HG03460 (cell line): ENCODE data around the gene HLA-DMA.

ENCODE experiments used
- ATAC-seq: cut with Tn5 transposase; IDR thresholded peaks from one replicate; pipeline ENCODE4 v1.9.1; 2021; ENCODE audit not compliant: unreplicated experiment

The HLA-DMA gene

DNA sequence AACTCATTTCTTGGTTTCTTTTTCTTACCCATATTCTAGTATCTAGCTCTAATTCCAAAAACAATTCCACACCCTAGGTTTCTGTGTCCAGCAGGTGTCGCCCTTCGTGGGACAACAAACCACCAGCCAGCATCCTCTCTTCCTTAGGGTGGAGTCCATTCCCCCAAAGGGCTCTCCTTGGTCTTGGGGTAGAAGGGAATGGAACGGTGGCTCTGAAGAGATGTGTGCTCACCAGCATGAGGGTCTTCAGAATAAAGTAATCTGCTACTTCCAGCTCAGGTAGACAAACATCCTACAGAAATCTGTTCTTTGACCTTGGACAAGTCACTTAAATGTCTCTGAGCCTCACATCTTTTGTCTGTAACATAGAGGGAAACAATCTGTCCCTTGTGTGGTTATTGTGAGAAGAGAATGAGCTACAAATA, 19.2 kb downstream of the HLA-DMA start:
- no peak for ATAC-seq

DNA sequence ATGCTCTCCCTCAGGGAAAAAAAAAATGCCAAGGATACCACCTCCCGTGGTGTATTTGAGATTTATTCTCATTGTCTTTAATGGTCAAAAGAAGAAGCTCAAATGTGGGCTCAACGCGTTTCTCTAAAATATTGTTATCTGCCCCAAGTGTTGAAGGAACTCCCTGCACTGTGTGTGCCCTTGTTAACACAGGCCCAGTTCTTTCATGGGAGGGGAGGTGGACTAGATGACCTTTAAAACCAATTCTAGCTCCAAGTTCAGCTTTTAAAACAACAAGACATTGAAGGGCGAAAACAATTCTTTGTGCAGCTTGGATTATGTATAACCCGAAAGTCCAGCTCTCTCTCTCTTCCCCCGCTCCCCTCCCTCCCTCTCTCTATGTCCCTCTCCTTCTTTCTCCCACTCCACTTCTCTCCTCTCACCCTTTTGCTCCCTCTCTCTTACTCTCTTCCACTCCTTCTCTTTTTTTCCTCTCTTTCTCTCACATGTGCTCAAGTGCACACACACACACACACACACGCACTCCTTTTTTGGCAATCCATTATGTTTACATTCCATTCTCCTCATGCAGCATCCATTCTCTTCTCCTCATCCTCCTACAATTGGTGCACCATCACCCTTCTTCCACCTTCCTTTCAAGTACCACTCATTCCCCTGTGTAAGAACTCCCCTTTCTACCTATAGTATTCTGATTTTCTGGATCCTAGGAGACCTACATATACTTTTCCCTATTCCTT, 20.6 kb downstream of the HLA-DMA start:
- no peak for ATAC-seq

DNA sequence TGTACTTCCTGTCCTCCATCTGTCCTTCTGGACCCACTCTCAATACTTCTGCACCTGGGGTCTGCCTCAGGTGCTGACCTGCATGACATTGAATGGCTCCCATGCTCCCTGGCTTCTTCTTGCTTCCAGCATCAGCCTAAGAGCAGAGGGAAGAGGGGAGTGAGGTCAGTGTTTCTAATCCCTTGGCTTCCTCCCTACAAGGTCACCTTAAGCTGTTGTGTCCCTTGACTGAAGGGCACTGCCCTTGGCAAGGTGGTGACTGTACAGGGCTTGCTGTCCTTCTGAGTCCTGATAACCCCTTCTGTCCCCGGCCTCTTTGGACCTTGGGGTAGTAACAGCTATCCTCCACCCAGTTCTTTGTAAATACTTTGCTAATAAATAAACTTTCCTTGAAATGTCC, 21.7 kb downstream of the HLA-DMA start:
- no peak for ATAC-seq

DNA sequence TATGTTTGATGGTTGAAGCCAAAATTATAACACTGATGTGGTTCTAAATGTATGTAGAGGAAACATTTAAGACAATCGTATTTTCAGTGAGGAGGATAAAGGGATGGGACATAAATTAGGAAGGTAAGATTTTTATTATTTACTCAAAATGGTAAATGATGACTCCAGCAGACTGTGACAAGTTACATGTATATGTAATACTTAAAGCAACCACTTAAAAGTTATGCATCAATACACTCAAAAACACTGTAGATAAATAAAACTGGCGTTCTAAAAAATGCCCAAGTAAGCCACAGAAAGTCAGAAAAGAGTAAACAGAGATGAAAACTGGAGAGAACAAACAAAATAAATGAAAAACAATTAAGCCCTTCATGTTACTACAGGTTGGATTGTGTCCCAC, 30.8 kb downstream of the HLA-DMA start:
- no peak for ATAC-seq

DNA sequence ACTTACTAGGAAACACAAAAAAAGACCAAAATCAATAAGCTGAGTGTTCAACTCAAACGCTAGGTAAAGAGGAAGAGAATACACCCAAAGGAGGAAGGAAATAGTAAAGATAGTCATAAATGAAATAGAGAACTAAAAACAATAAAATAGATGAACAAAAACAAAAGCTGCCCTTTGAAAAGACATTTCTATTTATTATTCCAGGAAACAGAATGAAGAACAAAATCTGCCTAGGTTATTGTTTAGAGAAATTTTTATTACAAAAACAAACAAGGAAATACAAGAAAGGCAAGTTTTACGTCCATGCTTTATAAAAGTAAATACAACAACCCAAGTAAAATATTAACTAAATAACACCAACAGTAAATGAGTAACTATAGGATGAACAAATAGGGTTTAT, 32.2 kb downstream of the HLA-DMA start:
- ATAC-seq, result no peak

DNA sequence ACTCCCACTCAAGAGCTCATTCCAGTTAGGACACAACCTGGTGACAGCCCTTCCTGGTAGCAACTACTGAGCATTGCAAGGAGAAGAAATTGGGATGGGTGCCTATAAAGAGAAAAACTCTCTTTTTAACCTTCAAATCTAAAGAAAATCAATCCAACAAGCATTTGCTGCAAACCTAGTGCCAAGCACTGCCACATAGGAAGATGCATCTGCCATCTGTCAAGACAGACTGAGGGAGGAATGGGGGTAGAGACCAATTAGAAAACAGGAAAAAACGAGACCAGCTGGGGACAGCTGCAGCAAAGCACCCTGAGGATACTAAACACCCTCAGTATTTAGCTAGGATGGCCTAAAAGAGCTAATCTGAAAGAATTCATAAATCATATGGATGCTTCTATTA, 39.9 kb downstream of the HLA-DMA start:
- ATAC-seq, result no peak

DNA sequence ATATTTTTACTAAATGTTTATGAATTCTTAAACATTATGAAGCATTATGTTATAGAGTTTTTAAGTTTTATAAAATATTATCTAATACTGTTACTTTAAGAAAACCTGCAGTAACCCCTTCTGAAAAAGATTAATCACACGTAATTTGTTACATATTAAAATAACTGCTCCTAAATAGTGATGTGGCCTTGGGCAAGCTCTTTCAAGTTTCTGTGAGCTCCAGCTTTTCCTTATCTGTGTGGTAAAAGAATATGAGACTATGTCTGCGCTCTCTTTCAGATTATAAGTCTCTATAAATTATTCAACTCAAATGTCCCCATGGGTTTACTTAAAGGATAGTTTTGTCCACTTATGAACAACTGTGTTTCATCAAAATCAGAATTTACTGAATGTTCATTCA, 44.0 kb downstream of the HLA-DMA start:
- no peak for ATAC-seq

DNA sequence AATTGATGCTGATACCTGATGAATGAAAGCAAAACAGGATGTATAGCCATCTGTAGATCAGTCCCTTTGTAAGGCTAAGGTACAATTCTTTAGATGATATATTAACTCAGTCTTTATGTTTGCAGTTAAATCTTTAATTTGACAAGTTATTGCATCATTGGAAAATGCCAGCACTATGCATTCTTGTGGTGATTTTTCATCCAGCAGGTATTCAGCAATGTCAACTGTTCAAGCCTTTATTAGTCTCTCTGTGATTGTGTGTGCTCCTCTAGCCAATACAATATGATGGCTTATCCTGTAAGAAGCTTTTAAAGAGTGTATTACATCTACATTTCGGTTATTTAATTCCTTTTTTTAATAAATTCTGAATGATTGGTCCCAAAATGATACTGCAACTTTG, 46.4 kb downstream of the HLA-DMA start:
- ATAC-seq, result no peak

DNA sequence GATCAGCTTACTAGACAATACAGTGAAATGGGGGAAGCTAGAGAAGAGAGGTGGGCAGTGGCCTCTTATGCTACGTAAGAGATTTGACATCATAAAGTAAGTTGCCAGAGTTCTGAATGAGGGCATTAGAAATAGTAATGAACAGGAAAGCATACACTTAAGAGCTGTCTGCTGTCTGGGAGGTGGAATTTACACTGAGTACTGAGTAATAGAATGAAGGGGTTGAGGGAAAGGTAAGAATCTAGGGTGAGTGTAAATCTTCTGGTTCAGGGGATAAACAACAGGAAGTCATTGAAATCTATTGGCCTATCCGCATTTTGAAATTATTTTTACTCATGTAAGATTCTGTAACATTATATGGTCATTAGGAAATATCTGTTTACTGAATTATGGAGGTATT, 47.8 kb downstream of the HLA-DMA start:
- ATAC-seq, result no peak

DNA sequence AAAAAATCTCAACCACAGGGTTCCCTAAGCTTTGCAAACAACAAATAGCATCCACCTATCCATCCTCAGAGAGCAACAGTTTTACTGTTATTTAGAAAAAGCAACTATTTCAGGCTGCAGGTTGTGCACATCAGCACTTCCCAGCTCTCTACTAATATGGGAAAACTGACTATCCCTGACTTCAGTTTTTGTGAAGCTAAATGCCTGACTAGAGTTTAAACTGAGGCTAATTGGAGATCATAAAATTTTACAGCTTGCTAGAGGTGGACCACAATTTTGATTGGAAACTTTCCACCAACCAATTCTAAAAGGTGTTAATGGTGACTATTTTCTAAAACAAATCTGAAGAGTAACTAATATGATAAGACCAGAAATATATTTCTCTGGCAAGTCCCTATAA, 48.9 kb downstream of the HLA-DMA start:
- ATAC-seq, result no peak
